ENCODE results near the gene SLC4A3.

The SLC4A3 gene

DNA sequence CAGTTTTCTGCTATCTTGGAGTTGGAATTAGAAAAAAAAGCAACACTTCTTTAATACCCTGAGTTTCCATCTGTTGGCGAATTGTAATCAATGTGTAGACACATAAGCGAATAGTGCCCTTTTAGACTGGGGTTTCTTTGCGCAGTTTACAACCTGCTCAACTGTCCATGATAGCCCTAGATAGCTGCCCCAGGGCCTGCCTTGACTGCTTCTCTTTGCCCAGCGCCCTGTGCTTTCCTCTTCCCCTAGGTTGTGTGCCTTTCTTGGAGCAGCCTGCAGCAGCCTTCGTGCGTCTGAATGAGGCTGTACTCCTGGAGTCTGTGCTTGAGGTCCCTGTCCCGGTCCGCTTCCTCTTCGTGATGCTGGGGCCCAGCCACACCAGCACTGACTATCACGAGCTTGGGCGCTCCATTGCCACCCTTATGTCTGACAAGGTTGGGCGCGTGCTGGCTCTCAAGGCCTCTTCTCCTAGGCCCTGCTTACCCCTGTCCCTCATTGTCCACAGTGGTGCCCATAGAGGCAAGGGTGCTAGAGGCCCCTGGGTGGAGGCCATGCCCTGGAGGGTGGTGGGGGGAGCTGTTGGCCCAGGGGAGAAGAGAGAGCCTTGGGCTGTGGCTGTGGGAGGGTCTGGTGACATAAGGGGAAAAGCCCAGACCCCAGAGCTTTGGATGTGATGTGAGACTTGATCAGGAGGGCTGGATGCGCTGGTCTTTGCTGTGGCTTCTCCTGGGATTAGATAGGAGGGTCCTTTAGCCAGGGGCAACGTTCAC is 6.9 kb downstream of the SLC4A3 start:
- DNase-seq = no peak

DNA sequence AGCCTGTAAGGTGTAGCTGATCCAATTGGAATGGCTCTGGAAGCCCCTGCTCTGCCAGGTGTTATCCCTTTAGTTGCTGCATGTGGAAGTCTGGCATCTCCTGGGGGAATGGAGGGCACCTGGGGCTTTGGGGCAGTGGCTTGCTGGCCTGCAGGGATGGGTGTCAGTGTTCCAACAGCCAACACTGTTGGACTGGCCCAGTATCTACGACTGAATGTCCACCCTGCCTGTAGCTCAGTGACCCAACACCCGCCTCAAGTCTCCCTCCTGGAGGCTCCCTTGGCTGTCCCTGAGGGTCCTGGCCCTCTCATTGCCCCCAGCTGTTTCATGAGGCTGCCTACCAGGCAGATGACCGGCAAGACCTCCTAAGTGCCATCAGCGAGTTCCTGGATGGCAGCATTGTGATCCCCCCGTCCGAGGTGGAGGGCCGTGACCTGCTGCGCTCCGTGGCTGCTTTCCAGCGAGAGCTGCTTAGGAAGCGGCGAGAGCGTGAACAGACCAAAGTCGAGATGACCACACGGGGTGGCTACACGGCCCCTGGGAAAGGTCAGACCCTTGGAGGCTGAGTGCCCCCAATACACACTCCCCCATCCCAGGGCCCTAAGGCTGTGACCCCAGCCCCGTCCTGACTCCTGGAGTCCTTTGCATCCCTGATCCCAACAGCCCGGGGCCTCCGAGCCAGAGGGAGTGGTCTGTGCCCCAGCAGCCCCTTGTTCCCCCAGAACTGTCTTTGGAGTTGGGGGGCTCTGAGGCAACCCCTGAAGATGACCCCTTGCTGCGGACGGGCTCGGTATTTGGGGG is 7.7 kb downstream of the SLC4A3 start:
- no peak for DNase-seq

DNA sequence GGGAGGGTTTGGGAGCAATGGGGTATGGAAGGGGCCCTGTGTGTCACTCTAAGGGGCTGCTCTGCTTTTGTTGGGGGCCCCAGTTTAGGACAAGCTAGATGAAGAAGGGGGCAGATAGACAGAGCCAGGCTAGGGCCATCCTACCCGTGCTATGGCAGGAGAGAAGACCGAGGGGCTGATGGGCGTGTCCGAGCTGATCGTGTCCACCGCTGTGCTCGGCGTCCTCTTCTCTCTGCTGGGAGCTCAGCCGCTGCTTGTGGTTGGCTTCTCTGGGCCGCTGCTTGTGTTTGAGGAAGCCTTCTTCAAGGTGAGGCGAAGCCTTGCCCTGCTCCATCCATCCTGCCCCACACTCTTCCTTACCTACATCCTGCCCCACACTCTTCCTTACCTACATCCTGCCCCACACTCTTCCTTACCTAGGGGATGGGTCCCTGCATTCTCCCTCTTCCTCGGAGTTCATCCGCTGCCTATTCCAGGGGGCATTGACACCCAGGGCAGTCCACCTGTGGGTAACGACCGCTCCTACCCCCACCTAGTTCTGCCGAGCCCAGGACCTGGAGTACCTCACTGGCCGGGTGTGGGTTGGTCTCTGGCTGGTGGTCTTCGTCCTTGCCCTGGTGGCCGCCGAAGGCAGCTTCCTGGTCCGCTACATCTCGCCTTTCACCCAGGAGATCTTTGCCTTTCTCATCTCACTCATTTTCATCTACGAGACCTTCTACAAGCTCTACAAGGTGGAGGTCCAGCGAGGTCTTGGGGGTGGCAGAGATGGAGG is 8.9 kb downstream of the SLC4A3 start:
- no peak for DNase-seq

DNA sequence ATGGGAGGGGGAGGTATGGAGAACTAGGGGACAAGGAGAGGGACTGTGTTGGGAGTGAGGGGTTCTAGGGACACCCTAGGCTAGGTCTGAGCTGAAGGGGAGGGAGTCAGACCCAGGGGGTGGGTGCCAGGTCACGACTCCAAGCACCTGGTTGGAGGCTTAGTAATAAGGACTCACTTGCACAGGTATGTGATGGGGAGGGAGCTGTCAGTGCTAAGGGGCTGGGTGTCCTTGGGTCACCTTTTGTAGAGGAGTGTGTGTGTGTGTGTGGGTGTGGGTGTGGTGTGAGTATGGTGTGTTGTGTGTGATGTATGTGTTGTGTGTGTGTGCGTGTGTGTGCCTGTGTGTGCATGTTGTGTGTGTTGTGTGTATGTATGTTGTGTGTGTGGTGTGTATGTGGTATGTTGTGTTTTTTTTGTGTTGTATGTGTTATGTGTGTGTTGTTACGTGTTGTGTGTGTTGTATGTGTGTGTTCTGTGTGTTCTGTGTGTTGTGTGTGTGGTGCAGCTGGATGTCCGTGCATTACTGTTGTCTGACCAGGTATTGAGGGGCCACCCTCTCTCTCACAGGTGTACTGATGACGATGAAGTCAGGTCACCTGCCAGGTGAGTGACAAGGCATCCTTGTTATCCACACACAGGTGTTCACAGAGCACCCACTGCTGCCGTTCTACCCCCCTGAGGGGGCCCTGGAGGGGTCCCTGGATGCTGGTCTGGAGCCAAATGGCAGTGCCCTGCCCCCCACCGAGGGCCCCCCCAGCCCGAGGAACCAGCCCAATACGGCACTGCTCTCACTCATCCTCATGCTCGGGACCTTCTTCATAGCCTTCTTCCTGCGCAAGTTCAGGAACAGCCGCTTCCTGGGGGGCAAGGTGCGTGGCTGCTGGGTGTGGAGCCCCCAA is 9.8 kb downstream of the SLC4A3 start:
- DNase-seq = no peak

DNA sequence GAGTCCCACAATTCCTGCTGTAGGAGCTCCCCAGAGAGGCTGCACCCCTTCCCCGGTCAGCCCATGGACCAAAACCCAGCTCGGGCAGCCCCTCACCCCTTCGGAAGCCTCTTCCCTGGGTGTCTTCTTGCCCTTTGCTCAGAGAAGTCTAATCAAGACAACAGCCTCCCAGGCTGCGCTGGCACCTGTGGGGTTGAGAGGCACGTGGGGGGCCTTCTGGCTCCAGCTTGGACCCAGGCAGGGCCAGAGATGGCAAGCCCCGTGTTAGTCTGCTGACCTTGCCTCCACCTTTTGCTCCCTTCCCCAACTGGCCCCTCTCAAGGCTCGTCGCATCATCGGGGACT is 10.4 kb downstream of the SLC4A3 start:
- DNase-seq = no peak

DNA sequence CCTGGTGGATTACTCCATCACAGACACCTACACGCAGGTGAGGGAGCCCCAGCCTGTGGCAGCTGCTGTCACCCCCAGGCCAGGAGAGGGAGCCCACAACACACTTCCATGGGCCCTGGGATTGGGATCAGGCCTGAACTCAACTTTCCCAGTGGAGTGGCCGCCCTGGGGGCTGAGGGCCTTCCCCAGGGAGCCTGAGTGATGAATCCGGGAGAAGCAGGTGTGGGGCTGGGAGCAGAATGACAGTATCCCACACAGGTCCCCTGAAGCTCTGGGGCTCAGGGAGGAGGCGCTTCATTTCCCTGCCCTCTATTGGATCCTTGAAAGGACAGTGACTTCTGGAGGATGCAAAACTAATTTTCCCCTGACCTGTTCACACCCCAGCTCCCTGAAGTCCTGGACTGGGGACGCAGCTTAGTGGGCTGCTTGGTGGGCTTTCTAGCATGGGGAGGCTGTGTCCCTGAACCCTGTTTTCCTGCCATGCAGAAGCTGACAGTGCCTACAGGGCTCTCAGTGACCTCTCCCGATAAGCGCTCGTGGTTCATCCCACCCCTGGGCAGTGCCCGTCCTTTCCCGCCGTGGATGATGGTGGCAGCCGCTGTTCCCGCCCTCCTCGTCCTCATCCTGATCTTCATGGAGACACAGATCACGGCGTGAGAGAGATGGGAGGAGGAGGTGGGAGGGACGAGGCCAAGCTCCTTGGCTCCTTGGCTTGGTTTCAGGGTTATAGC is 11.0 kb downstream of the SLC4A3 start:
- DNase-seq = no peak

DNA sequence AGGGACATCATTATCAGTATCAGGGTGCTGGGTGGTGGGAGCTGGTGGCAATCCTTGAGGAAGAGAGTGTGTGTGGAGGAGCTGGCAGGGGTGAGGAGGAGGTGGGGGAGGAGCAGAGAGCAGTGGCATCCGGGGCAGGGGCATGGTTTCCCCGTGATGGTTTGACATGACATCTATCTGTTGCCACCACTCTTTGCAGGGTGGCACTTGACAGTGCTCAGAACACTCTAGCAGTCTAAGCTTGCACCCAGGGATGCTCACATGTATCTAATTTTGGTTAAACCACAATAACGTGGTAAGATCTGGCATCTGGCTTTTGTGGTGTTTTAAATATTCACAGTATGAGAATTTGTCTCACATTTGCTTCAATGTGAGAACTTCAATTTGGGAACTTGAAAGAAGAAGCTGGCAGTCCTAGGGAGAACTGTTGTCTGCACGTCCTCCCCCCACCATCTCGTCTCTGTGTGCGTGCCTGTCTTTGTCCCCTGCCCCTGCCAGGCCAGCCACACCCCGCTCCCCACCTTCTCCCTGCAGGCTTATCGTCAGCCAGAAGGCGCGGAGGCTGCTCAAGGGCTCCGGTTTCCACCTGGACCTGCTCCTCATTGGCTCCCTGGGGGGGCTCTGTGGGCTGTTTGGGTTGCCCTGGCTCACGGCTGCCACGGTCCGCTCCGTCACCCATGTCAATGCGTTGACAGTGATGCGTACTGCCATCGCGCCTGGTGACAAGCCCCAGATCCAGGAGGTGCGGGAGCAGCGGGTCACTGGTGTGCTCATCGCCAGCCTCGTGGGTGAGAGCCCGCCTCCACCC is 11.7 kb downstream of the SLC4A3 start:
- no peak for DNase-seq

DNA sequence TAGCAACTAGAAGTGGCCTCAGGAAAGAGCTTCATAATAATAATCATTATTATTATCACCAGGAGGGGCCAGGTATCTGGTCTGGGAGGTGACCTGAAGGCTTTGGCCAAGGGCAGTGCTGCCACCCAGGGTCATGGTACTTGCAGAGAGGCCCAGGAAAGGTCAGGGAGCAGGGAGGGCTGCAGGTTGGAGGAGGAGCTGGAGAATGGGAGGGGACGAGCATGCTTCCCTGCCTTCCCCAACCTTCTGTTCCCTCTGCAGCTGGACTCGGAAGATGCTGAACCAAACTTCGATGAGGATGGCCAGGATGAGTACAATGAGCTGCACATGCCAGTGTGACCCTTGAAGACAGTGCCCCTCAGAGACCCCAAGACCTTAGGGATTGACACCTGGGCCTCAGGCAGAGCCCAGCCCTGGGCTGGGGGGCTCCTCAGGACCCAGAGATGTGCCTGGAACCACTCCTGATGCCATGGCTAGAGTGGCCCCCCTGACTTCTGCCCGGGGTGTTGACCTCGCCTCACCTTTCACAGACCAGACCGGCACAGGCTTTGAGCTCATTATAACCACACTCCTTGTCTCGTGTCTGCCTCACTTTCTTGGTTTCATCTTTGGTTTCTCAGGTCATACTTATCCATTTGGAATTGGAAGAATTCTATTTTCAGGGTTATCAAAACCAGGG is 14.1 kb downstream of the SLC4A3 start:
- DNase-seq = no peak

DNA sequence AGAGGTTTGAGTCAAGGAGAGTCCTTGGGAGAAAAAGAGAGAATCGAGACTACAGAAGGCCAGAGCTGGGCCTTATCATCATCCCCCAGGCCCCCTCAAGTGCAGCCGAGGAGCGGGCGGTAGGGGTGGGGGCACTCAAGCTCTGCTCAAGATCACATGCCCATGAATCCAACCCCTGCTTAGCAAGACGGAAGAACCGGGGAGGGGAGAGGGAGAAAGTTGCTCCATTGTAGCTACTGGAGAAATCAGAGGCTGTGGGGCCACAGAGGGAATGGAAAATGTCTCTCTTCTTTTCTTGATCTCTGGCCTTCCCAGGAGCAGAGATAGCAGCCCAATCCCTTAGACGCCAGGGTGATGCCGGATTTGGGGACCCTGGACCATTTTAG is 14.6 kb downstream of the SLC4A3 start:
- DNase-seq = no peak

DNA sequence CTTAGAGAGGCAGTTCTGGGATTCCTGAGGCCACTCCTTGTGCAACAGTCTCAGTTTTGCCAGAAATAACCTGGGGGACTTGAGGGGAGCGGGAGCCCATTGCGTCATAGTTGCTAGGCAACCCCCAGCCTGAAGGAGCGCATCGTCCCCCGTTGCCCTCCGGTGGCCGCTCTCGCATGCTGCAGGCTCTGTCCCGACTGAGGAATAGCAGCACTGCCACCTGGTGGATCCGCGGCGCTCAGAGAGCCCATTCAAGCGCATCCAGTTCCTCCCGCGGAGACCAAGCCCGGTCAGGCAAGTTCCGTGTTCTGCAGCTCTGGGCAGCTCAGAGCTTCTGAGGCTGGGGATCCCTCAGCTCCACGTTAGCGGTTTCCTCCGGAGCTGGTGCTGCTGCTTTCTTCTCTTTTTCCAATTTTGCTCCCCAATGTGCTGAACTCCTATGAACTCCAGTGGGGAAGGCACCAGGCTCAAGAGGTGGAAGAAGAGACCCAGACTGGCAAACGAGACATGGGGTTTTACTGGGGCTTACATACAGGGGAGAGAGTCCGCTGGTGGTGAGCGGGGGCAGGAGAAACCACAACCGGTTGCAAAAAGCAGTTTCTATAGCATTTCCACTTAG is 15.1 kb downstream of the SLC4A3 start:
- peak; percentile 94 for DNase-seq

DNA sequence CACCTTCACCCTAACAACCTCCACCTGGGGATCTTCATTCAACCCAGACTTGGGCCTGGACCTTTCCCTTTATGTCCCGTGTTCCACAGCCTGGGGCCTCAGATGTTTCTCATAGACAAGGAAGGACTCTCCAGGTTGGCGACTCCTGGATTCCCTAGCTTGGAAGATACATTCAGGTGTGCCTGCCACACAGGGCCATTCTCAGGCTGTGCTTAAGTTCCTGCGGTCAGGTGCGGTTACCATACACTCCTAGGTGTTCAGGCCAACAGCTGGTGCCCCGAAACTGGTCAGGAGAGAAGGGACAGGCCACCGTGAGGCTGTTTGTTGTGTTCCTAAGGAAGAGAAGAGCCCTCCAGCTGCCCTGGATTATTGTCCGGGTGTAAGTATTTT is 15.6 kb downstream of the SLC4A3 start:
- no peak for DNase-seq

DNA sequence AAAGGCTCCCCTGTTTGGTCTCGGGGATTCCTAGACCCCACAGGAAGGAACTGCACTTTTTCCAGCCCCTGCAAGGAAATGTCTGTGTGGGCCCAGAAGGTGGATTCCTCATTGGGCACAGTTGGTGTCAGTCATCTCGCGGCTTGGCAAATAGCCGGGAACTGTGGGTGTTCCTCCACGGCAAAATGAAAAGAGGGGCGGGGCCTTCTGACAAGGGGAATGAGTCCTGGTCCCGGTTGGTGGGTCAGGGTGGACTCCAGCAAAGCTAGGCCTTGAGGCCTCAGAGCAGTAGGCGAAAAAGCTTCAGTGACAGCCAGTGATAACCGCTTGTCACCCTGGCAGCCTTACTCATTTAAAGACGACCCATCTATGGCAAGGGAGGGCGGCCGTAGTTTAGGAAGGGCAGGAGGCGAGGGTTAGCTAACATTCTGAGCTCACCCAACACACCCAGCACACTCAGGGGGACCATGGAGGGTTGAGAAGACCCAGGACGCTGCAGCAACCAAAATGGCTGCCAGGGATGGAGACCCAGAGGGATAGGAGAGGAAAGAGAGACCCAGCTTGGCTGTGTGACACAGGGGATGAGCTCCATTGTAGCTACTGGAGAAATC is 16.5 kb downstream of the SLC4A3 start:
- no peak for DNase-seq

DNA sequence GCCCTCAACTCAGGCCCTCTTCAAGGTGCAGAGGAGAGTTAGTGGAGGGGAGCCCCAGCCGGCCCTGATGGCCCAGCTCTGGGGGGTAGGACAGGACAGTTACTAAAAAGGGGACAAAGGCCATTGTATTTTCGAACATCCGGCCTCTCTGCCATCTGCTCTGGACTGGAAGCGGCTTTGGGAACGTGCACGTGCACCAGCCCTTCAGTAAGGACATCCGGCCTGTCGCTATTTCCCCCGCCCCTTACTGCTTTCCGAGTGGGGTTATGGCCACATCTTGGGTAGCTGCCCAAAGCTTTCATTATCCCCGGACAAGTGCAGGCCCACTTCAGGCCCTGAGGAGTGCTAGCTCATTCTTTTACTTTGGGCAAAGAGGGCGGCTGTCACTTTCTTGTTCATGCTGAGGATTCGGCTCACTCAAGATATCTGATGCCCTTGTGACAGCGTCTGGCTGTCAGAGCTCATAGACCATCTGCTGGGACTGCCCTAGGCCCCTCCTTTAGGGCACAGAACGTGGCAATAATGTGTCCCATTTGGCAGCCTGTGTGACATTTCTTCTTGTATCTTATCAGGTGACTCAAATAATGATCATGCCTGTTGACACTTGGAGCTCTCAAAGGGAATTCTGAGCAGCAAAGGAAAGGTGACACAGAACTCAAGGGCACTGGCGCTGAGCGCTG is 17.5 kb downstream of the SLC4A3 start:
- DNase-seq = no peak

DNA sequence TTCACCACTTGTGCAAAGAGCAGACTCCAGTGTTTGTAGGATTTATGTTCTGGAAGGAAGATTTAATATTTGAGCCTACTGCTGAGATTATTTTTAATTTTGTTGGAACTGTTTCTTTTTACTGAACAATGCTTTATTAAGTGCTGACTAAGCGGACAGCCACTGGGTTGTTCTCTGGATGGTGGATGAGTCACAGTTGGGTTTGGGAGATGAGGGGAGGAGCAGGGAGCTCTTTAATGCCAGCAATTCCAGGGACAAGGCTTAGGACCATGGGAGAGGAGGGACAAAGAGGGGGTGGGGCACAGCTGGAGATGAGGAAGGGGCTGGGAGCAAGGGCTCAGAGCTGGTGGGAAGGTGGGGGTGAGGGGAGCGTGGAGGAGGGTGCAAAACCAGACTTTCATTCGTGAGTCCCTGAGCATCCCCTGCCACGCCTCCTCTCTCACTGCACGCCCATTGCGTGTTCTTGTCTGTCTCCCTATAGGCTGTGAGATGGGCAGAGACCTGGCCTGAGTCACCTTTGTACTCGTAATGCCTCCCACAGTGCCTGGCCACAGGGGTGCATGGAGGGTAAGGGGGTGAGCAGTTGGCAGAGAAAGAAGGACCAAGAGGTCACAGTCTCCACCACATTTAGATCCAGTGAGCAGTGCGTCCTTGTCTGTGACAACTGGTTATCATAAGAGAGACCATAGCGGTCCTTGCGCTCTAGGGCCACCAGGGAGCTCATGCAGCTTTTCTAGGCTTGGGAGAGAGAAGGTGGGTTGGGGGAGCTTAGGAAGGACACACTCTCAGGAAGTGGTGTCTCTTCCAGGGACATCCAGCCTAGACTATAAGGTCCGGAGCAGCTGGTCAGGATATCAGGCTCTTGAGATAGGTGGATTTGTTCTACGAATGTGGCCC is 18.4 kb downstream of the SLC4A3 start:
- no peak for DNase-seq

DNA sequence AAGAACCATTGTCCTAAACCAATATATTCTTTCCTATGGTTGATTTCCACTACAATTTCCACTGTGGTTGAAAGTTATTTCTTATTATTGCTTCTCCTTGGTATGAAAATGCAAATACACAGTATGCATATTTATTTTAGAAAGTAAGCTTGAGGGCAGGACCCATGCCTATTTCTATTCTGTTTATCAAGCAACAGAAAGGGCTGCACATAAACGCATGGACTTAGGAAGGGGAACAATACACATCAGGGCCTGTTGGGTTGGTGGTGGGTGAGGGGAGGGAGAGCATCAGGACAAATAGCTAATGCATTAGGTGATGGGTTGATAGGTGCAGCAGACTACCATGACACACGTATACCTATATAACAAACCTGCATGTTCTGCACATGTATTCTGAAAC is 20.7 kb downstream of the SLC4A3 start:
- DNase-seq = no peak

DNA sequence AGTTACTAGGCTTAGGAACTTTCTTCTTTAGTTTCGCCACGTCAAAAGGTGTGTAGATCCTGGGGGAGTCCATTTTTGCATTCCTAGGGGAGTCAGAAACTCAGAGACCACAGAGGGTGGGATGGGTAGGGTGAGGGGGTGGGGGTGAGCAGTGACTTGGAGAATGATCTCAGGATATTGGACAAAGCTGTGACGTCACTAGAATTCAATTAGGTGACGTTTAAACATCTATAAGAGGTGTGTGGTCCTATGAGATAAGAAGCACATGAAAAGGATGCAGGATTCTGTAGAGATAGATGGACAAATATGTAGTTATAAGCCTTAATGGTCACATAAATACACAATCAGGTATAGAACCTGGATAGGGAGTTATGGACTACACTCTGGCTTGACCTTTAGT is 21.5 kb downstream of the SLC4A3 start:
- no peak for DNase-seq

DNA sequence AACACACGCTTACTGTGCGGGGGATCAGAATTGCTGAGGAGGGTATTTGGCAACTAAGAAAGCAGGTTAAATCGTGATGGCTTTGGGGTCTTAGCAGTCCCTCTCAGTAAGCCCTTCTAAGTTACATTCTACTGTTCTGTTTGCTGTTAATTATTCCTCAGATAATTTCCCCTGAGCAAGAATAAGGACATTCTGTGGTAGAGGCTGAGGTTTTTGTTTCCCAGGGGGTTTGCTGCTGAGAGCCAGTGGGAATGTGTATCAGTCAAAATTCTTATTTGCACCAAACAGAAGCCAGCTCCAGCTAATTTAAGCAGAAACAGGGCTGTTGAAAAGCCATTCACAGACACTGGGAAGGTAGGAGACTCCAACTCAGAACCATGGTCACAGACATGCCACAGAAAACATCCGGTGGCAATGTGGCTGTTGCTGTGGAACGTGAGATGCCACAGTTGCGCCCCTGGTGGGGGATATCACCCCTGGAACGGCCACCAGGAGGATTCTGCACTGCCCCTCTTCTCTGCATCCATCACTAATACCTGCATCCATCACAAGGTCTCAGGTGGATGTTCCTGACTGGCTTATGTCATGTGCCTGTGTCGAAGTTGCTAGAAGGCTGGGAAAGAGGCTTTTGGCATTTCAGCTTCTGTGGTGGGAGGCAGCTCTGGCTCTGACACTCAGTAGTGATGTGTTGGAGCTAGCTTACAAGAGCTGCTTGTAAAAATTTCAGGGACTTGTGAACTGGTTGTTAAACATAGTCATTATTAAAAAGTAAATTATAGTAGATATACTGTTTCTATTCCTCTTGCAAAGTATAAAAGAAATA is 23.2 kb downstream of the SLC4A3 start:
- no peak for DNase-seq

All from activated CD4-positive, alpha-beta T cell treated with anti-CD3 and anti-CD28 coated beads for 48 hours (primary cell).